HAP-1 (cell line): ENCODE data around the gene CLCN6.
A peak's percentile ranks its signal among the peaks of the same experiment; 100 is the strongest.

Experiments used
- DNase-seq, 2 experiments: peaks; one replicate each; pipeline ENCODE4 v3.0.0-alpha.2; 2016 to 2020; ENCODE audit warnings: low spot score in 2 of 2
- H3K27me3 ChIP-seq: fragments of 250-450 bp; sonication (Bioruptor Pico); 2 replicates; pipeline ENCODE4 v1.5.1; 2020; ENCODE audit warnings: low read depth, mild to moderate bottlenecking, moderate library complexity
- H3K36me3 ChIP-seq: fragments of 250-450 bp; sonication (Bioruptor Pico); replicated peaks from 2 replicates; pipeline ENCODE4 v1.5.1; 2020; ENCODE audit warnings: mild to moderate bottlenecking
- H3K4me1 ChIP-seq: fragments of 250-450 bp; sonication (Bioruptor Pico); 2 replicates; pipeline ENCODE4 v1.5.1; 2020; ENCODE audit warnings: mild to moderate bottlenecking
- H3K4me3 ChIP-seq: fragments of 250-450 bp; sonication (Bioruptor Pico); 2 replicates; pipeline ENCODE4 v1.5.1; 2020; ENCODE audit warnings: mild to moderate bottlenecking, moderate library complexity
- H3K9me3 ChIP-seq: fragments of 250-450 bp; sonication (Bioruptor Pico); 2 replicates; pipeline ENCODE4 v1.5.1; 2020; ENCODE audit warnings: mild to moderate bottlenecking, moderate library complexity
- in situ Hi-C: fragments of 300-500 bp; cut with MboI; formaldehyde crosslinking; loops from 3 replicates; pipeline ENCODE4 v1.14.3; 2020; ENCODE audit warnings: low sequenced_read_pairs, inconsistent platforms, mixed read lengths

The CLCN6 gene

DNA sequence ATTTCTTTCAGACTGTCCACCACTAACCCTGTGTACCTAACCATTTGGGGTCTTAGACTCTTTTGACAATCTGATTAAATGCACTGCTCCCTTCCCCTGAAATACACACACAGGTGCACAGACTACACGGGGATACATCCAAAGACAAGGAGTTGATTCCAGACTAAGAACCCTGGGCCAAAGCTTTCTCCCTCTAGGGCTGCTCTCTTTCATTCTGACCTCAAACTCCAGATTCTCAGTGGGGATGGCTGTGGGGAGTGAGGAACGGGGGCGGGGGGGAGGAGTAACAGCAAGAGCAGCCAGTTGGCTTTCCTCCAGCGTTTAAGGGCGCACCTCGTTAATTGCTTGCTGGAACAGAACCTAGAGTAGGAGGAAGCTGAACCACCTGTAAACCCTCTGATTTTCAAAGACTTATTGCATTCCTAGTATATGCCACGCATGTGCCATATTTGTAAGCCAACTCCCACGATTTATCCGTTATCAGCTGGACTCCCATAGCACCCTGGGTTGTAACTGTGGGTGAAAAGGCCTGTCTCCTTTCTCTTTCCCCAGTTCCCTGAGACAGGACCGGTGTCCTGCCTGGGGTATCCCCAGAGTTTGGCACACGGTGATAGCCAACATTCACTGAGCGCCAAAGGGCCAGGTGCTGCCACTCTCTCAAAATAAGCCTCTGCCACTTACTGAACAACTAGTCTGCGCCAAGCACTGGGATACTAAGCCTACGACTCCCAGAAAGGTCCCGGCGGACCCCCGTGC, 1.1 kb upstream of the CLCN6 start:
- H3K9me3 ChIP-seq, result no peaks in the 10 kb centered on the region
- peak overlapping the region; percentile 84 for H3K4me3 ChIP-seq
- DNase-seq, result peak; percentile 9 to 48
- no peaks in the 10 kb centered on the region for H3K27me3 ChIP-seq
- peaks cover 33% of the 10 kb centered on the region for H3K36me3 ChIP-seq
- in situ Hi-C loops, result no loop called here
- H3K4me1 ChIP-seq, result peaks cover 28% of the 10 kb centered on the region

DNA sequence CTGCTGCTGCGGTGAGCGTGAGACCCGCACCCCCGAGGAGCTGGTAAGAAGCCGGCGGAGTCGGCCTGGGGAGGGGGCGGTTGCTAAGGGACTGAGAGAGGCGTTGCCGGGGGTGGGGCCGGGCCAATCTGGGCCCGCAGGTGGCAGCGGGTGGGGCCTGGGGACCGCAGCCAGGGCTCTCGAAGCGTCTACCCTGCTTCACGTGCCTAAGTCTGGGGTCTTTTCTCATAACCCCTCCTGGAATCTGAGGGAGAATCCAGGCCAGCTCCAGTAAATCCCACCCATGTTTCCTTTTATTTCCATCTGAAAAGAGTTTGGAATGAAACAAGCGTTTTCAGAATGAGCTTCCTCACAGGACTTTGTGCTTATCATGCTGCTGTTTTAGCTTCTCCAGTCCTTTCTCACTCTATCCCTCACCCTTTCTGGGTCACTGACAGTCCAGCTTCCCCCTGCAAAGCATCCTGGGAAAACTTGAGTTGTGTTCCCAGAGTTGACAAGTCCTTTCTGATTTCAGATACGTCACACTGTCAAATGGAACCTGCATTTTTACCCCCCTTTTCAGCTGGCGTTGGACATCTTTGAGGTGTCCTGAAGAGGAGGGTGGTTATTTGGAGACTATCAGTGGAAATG, 431 bp downstream of the CLCN6 start:
- in situ Hi-C loops, result no loop called here
- H3K36me3 ChIP-seq, result peaks cover 21% of the 10 kb centered on the region
- no peaks in the 10 kb centered on the region for H3K27me3 ChIP-seq
- H3K4me3 ChIP-seq, result peak overlapping the region; percentile 84
- peak in 1 of 2 experiments; percentile 6 for DNase-seq
- H3K9me3 ChIP-seq, result no peaks in the 10 kb centered on the region
- peaks cover 28% of the 10 kb centered on the region for H3K4me1 ChIP-seq

DNA sequence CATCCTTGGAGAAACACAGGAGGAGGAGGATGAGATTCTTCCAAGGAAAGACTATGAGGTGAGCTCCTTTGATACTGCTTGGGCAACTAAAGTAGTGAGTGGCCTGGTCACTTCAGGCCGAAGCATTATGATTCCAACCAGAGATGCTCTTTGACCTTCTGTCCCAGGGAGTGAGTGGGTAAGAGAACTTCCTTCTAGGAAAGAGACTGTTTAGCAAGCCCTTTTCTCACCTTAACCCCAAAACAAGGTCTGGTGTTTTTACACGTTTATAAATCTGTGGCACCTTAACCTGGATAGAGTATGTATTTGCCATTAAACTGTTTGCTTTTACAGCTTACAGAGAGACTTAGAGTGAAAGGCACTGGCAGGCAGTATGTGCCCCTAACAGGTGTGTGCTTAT, 1.1 kb downstream of the CLCN6 start:
- in situ Hi-C loops, result no loop called here
- Histone ChIP-seq H3K27me3 (no peaks in the 10 kb centered on the region), H3K36me3 (peaks cover 21% of the 10 kb centered on the region), H3K9me3 (no peaks in the 10 kb centered on the region), H3K4me1 (peaks cover 28% of the 10 kb centered on the region), H3K4me3 (peak overlapping the region; percentile 84)
- no peak for DNase-seq

DNA sequence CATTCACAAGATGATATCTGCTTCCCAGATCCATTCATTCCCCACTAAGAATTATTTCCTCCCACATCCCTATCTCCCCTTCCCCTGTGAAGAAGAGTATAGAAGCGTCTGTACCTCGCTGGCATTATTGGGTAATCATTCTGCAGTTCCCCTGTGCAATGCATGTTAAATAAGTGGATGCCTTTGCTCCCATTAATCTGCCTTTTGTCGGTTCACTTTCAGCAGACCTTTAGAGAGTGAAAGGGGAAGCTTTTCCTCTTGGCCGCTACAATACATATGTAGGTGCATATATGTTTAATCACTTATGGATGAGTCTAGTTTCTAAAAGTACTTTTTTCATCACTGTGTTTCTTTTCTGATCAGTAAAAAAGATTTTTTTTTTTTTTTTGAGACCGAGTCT, 7.0 kb downstream of the CLCN6 start:
- DNase-seq, result no peak
- Histone ChIP-seq H3K9me3 (no peaks in the 10 kb centered on the region), H3K36me3 (peaks cover 31% of the 10 kb centered on the region), H3K4me3 (no peak overlapping the region), H3K27me3 (no peaks in the 10 kb centered on the region), H3K4me1 (no peaks in the 10 kb centered on the region)
- in situ Hi-C loops, result no loop called here

DNA sequence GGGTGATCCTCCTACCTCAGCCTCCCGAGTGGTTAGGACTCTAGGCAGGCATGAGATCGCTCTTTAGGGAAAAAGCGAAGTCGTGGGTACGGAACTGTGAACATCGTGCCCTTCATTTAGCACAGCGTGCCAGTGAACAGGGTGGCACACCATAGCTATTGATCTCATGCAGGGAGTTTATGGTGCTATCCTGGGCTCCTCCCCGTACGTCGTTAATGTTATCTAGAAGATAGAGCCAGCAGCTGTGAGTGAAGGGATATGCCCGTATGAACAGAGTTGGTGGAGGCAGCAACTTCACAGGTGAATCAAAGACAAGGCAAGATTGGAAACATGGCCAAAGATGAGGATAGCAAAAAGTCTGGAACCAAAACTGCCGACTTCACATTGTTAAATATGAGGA, 11.2 kb downstream of the CLCN6 start:
- Histone ChIP-seq H3K9me3 (no peaks in the 10 kb centered on the region), H3K36me3 (peaks cover 45% of the 10 kb centered on the region), H3K27me3 (no peaks in the 10 kb centered on the region), H3K4me3 (no peak overlapping the region), H3K4me1 (no peaks in the 10 kb centered on the region)
- no peak for DNase-seq
- in situ Hi-C loops, result no loop called here

DNA sequence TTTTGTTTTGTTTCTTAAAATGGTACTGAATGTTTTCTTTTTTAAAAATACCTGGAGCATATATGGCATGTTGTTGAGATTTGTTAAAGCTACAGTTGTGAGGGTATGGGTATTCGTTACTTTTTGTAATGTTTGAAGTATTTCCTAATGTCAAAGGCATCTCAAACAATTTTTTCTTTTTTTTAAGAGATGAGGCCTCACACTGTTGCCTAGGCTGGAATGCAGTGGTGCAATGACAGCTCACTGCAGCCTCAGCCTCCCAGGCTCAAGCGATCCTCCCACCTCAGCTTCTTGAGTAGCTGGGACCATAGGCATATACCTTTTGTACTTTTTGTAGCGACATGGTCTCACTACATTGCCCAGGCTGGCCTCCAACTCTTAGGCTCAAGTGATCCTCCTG, 16.1 kb downstream of the CLCN6 start:
- in situ Hi-C loops, result no loop called here
- H3K9me3 ChIP-seq, result no peaks in the 10 kb centered on the region
- H3K4me1 ChIP-seq, result no peaks in the 10 kb centered on the region
- DNase-seq, result no peak
- no peaks in the 10 kb centered on the region for H3K27me3 ChIP-seq
- peaks cover 43% of the 10 kb centered on the region for H3K36me3 ChIP-seq
- H3K4me3 ChIP-seq, result no peak overlapping the region

DNA sequence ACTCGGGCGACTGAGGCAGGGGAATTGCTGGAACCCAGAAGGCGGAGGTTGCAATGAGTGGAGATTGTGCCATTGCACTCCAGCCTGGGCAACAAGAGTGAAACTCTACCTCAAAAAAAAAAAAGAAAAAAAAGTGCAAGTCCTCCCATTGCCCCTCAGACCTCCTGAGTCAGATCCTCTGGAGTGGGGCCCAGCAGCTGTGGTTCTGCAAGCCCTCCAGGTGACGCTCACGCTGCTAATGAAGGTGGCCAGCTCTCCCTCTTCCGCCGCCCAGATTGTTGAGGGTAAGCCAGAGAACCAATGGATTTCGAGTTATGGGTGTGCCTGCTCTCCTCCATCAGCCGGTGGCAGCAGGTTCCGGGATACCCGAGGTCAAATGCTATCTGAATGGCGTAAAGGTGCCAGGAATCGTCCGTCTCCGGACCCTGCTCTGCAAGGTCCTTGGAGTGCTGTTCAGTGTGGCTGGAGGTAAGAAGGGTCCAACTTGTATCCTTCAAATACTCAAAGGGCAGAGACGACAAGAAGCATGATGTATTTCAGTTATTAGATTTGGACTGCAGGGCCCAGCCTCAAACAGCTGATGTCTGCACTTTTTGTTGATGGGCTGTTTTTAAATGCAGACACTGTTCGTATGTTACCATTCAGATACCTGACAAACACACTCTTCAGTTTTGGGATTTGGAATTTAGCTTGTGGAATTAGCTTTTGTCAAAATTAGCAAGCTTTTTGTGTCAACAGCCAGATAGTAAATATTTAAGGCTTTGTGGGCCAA, 17.6 kb downstream of the CLCN6 start:
- Histone ChIP-seq H3K9me3 (no peaks in the 10 kb centered on the region), H3K4me1 (no peaks in the 10 kb centered on the region), H3K27me3 (no peaks in the 10 kb centered on the region), H3K36me3 (peaks cover 36% of the 10 kb centered on the region), H3K4me3 (no peak overlapping the region)
- DNase-seq, result no peak
- in situ Hi-C loops, result no loop called here

DNA sequence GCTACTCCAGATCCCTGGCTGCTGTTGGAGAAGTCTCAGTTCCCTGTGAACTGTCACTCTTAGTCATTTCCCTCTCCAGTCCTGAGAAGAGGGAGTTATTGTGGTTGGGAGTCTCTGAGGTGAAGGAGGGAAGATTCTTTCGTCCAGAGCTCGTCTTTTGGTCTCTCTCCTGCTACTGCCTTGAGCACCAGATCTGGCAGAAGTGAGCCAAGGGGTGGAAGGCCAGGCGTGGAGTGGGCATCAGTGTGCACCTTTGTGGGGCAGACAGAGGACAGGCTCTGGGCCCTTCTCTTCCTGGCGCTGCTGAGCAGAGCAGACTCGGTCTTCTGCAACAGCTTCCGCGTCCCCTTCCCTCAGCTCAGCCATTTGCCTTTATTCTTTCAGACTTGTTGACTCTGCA, 19.1 kb downstream of the CLCN6 start:
- peaks cover 33% of the 10 kb centered on the region for H3K36me3 ChIP-seq
- H3K4me1 ChIP-seq, result no peaks in the 10 kb centered on the region
- H3K9me3 ChIP-seq, result no peaks in the 10 kb centered on the region
- H3K27me3 ChIP-seq, result no peaks in the 10 kb centered on the region
- H3K4me3 ChIP-seq, result no peak overlapping the region
- DNase-seq, result no peak
- in situ Hi-C loops, result no loop called here

DNA sequence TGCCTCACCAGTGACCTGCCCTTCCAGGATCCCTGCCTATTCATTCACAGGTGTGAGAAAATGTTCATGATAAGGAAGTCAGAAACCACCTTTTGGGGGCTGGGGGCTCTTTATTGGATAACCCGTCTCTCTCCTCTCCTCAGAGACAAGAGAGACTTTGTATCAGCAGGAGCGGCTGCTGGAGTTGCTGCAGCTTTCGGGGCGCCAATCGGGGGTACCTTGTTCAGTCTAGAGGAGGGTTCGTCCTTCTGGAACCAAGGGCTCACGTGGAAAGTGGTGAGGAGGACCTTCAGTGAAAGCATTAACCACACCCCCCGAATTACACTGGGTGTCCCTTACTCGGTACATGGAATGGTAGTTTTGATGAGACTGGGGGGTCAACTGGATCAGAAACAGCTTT, 21.0 kb downstream of the CLCN6 start:
- H3K27me3 ChIP-seq, result no peaks in the 10 kb centered on the region
- H3K36me3 ChIP-seq, result peaks cover 39% of the 10 kb centered on the region
- H3K9me3 ChIP-seq, result no peaks in the 10 kb centered on the region
- in situ Hi-C loops, result no loop called here
- H3K4me3 ChIP-seq, result no peak overlapping the region
- no peaks in the 10 kb centered on the region for H3K4me1 ChIP-seq
- DNase-seq, result no peak

DNA sequence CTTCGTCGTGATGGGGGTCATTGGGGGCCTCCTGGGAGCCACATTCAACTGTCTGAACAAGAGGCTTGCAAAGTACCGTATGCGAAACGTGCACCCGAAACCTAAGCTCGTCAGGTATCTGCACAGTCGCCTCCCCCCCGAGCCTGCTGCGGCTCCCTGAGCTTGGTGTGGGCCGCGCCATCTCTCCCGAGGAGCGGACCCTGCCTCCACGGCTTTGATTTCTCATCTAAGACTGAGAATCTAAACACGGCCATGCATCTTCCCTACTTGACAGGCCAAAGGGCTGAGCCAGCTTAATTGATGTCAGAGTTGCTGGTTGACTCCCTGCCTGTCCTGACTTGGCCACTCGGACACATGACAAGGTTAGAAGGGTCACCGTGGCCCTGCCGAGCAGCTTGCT, 22.5 kb downstream of the CLCN6 start:
- no peak for DNase-seq
- in situ Hi-C loops, result no loop called here
- Histone ChIP-seq H3K4me1 (no peaks in the 10 kb centered on the region), H3K36me3 (peaks cover 47% of the 10 kb centered on the region), H3K27me3 (no peaks in the 10 kb centered on the region), H3K4me3 (no peak overlapping the region), H3K9me3 (no peaks in the 10 kb centered on the region)

DNA sequence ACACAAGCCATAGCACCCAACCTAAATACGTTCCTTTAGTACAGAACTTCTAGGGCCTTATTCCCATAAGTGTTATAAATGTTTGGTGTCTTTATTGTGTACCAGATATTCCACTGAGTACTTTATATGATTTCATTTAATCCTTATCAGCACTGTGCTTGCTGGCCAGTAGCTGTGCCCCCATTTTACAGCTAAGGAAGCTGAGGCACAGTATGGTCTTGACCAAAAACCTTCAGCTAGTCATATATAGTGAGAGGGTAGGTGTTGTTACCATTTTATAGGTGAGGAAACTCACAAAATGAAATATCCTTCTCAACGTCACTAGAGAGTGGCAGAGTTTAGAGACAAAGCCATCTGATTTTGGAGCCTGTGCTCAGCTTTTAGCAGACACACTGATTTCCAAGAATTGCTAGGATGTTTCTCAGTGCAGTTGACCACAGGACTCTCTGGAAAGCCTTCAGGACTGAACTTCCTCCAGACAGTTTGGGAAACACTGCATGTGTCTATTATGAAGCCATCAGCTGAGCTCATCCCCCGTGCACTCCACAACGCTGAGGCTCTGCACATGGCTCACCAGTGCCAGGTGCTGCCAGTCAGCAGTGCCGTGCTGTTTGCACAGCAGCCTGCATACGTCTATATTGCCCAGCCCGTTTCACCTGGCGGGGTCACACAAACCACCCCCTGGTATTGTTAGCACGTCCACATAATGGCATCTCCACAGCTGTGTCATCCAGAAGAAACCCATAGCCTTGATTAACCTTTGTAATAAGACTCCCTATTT, 26.1 kb downstream of the CLCN6 start:
- in situ Hi-C loops, result no loop called here
- DNase-seq, result no peak
- Histone ChIP-seq H3K27me3 (no peaks in the 10 kb centered on the region), H3K4me1 (no peaks in the 10 kb centered on the region), H3K36me3 (peaks cover 59% of the 10 kb centered on the region), H3K4me3 (no peak overlapping the region), H3K9me3 (no peaks in the 10 kb centered on the region)

DNA sequence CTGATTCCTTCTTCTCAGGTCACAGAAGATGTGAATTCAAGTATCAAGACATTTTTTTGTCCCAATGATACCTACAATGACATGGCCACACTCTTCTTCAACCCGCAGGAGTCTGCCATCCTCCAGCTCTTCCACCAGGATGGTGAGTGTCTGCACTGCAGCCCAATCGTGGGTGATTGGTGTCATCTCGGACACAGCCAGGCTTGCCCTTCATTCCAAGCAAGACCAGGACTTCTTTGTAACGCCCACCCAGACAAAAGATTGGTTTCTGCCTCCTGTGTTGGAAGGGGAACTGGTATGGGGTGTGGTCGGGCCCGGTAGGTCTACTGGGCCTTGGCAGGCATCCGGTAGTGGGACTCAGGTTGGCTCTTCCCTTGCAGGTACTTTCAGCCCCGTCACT, 27.5 kb downstream of the CLCN6 start:
- in situ Hi-C loops, result no loop called here
- H3K36me3 ChIP-seq, result peaks cover 68% of the 10 kb centered on the region
- DNase-seq, result no peak

DNA sequence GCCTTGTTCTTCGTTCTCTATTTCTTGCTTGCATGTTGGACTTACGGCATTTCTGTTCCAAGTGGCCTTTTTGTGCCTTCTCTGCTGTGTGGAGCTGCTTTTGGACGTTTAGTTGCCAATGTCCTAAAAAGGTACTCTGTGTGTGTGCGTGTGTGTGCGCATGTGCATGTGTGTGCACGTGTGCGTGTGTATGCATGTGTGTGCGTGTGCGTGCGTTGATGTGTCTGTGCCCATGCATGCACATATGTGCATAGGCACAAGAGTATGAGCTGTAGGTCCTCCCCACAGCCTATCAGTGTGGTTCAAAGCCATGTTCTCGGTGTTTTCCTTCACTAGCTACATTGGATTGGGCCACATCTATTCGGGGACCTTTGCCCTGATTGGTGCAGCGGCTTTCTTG, 27.9 kb downstream of the CLCN6 start:
- Histone ChIP-seq H3K4me1 (no peaks in the 10 kb centered on the region), H3K27me3 (no peaks in the 10 kb centered on the region), H3K4me3 (no peak overlapping the region), H3K36me3 (peaks cover 69% of the 10 kb centered on the region), H3K9me3 (no peaks in the 10 kb centered on the region)
- in situ Hi-C loops, result no loop called here
- no peak for DNase-seq

More for the DNA sequence above, 27.5 kb downstream of the CLCN6 start:
- Histone ChIP-seq H3K4me1 (no peaks in the 10 kb centered on the region), H3K27me3 (no peaks in the 10 kb centered on the region), H3K9me3 (no peaks in the 10 kb centered on the region), H3K4me3 (no peak overlapping the region)
